OCI-LY1 (cell line): ENCODE results near the gene KRT78.

ENCODE experiments used
- H2AFZ ChIP-seq: fragments of 200-600 bp; sonication (generic), shearing (Covaris generic); 2 replicates; pipeline ENCODE4 v1.6.0; 2014; ENCODE audit warnings: antibody characterized with exemption, mild to moderate bottlenecking, low read length
- H3F3A ChIP-seq: fragments of 200-600 bp; sonication (generic), shearing (Covaris generic); 2 replicates; pipeline ENCODE4 v1.6.0; 2014; ENCODE audit warnings: mild to moderate bottlenecking, antibody characterized with exemption, low read length, moderate library complexity; ENCODE audit not compliant: insufficient read depth
- H3K27ac ChIP-seq: fragments of 200-600 bp; sonication (generic); 2 replicates; pipeline ENCODE4 v1.5.1; 2014; ENCODE audit warnings: low read length, mixed run types, mild to moderate bottlenecking, low read depth; ENCODE audit not compliant: poor library complexity, severe bottlenecking
- H3K27me3 ChIP-seq: fragments of 200-600 bp; sonication (generic); 2 replicates; pipeline ENCODE4 v1.6.0; 2014; ENCODE audit warnings: antibody characterized with exemption, mild to moderate bottlenecking, low read length, moderate library complexity; ENCODE audit not compliant: insufficient read depth
- H3K36me3 ChIP-seq: fragments of 200-600 bp; sonication (generic); 2 replicates; pipeline ENCODE4 v1.6.1; 2014; ENCODE audit warnings: mild to moderate bottlenecking, antibody characterized with exemption, low read length, moderate library complexity, mixed read lengths; ENCODE audit not compliant: insufficient read depth
- H3K4me1 ChIP-seq: fragments of 200-600 bp; sonication (generic); 2 replicates; pipeline ENCODE4 v1.5.1; 2014; ENCODE audit warnings: mild to moderate bottlenecking, low read length, moderate library complexity; ENCODE audit not compliant: insufficient read depth, severe bottlenecking
- H3K4me2 ChIP-seq: fragments of 200-600 bp; sonication (generic), shearing (Covaris generic); 2 replicates; pipeline ENCODE4 v1.6.1; 2014; ENCODE audit warnings: low read length
- H3K4me3 ChIP-seq: fragments of 200-600 bp; sonication (generic); 2 replicates; pipeline ENCODE4 v1.5.1; 2014; ENCODE audit warnings: low read length, low read depth, mild to moderate bottlenecking, mixed read lengths; ENCODE audit not compliant: poor library complexity, severe bottlenecking
- H3K79me2 ChIP-seq: fragments of 200-600 bp; shearing (Covaris generic); 2 replicates; pipeline ENCODE4 v1.6.1; 2016; ENCODE audit warnings: mixed run types, low read length, mixed read lengths; ENCODE audit not compliant: insufficient read depth
- H3K9ac ChIP-seq: fragments of 200-600 bp; sonication (generic), shearing (Covaris generic); 2 replicates; pipeline ENCODE4 v1.6.1; 2014; ENCODE audit warnings: mild to moderate bottlenecking, low read length, mixed read lengths
- H3K9me2 ChIP-seq: fragments of 200-600 bp; sonication (generic), shearing (Covaris generic); 2 replicates; pipeline ENCODE4 v1.6.1; 2014; ENCODE audit warnings: low read depth, mild to moderate bottlenecking, low read length, mixed read lengths
- H3K9me3 ChIP-seq: fragments of 200-600 bp; shearing (Covaris generic); 2 replicates; pipeline ENCODE4 v1.6.1; 2014; ENCODE audit warnings: low read length, mixed read lengths
- H4K20me1 ChIP-seq: fragments of 200-600 bp; sonication (generic), shearing (Covaris generic); 2 replicates; pipeline ENCODE4 v1.6.0; 2016; ENCODE audit warnings: mild to moderate bottlenecking, low read length; ENCODE audit not compliant: insufficient read depth
- CTCF ChIP-seq: fragments of 200-600 bp; sonication (generic), shearing (Covaris generic); IDR thresholded peaks from 2 replicates; pipeline ENCODE4 v1.5.1; 2017; ENCODE audit warnings: mild to moderate bottlenecking, antibody characterized with exemption, low read length, moderate library complexity, mixed read lengths
- EZH2 ChIP-seq: fragments of 200-600 bp; sonication (generic), shearing (Covaris generic); IDR thresholded peaks from 2 replicates; pipeline ENCODE4 v1.8.0; 2017; ENCODE audit warnings: borderline replicate concordance, mixed run types, mild to moderate bottlenecking, antibody characterized with exemption, low read length, moderate library complexity, mixed read lengths

The KRT78 gene

GRCh38 chr12:52809166-52809565 is 39.6 kb downstream of the KRT78 start:
- H3K27me3 ChIP-seq = peaks cover 3% of the 10 kb centered on the region; the same call in 1 of the 2 replicates

GRCh38 chr12:52808573-52809160 is 40.1 kb downstream of the KRT78 start:
- H3K9ac ChIP-seq = no peak overlapping the region
- no peak overlapping the region for H3K4me2 ChIP-seq
- no peaks in the 10 kb centered on the region for H3K79me2 ChIP-seq
- no peaks in the 10 kb centered on the region for H3F3A ChIP-seq
- no peaks in the 10 kb centered on the region for H3K9me2 ChIP-seq
- peaks cover 3% of the 10 kb centered on the region; the same call in 1 of the 2 replicates for H3K27me3 ChIP-seq
- no peak overlapping the region for H3K27ac ChIP-seq
- H4K20me1 ChIP-seq = no peaks in the 10 kb centered on the region
- TF ChIP-seq CTCF (no peak), EZH2 (no peak)
- H2AFZ ChIP-seq = no peak overlapping the region
- H3K4me3 ChIP-seq = no peak overlapping the region
- H3K36me3 ChIP-seq = no peaks in the 10 kb centered on the region
- no peaks in the 10 kb centered on the region for H3K9me3 ChIP-seq
- H3K4me1 ChIP-seq = no peaks in the 10 kb centered on the region

More at GRCh38 chr12:52809166-52809565, 39.6 kb downstream of the KRT78 start:
- no peaks in the 10 kb centered on the region for H4K20me1 ChIP-seq
- H3K79me2 ChIP-seq = no peaks in the 10 kb centered on the region
- H3K4me1 ChIP-seq = no peaks in the 10 kb centered on the region
- H3K27ac ChIP-seq = no peak overlapping the region
- H3F3A ChIP-seq = no peaks in the 10 kb centered on the region
- TF ChIP-seq CTCF (no peak), EZH2 (no peak)
- no peaks in the 10 kb centered on the region for H3K9me3 ChIP-seq
- H2AFZ ChIP-seq = no peak overlapping the region
- no peak overlapping the region for H3K9ac ChIP-seq
- H3K4me3 ChIP-seq = no peak overlapping the region
- no peaks in the 10 kb centered on the region for H3K36me3 ChIP-seq
- no peak overlapping the region for H3K4me2 ChIP-seq
- H3K9me2 ChIP-seq = no peaks in the 10 kb centered on the region

- Histone ChIP-seq H3F3A (no peaks in the 10 kb centered on the region), H3K27ac (no peak overlapping the region), H3K9me2 (no peaks in the 10 kb centered on the region), H3K9ac (no peak overlapping the region), H2AFZ (no peak overlapping the region), H3K4me1 (no peaks in the 10 kb centered on the region), H3K9me3 (no peaks in the 10 kb centered on the region), H3K4me2 (no peak overlapping the region), H3K4me3 (no peak overlapping the region), H3K36me3 (no peaks in the 10 kb centered on the region), H4K20me1 (no peaks in the 10 kb centered on the region), H3K79me2 (no peaks in the 10 kb centered on the region), H3K27me3 (peaks cover 3% of the 10 kb centered on the region; the same call in 1 of the 2 replicates)
- TF ChIP-seq EZH2 (no peak), CTCF (no peak)
These were observed 41.0 kb downstream of the KRT78 start for GRCh38 chr12:52807544-52808470.
